LNCAP (cell line): Measurements from ENCODE around the gene NFIA.

Experiments used
- CTCF ChIP-seq: fragments of 450-650 bp; IDR thresholded peaks from 2 replicates; pipeline ENCODE4 v1.5.1; 2017; ENCODE audit warnings: mild to moderate bottlenecking

The NFIA gene

DNA sequence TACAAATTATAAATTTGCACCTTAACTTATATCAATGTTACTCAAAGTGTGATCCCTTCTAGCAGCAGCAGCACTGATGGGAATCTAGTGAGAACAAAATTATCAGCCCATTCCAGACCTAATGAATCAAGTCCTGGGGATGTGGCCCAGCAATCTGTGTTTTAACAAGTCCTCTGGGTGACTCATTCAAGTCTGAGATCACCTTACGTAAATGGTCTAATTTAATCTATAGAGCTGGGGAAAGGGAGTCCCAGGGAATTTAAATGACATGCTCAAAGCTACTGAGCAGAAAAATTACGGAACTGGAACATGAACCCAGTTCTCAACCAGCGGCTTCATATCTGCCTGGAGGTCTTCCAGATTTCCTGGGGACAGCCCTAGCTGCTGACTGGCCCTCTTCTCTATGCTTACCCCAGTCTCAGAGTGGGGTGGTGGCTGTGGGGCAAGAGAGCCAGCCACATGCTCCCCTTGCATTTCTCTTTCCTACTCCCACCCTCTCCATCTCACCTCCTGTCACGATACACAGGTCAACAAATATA, 422.6 kb downstream of the NFIA start:
- TF ChIP-seq CTCF, result no peak

DNA sequence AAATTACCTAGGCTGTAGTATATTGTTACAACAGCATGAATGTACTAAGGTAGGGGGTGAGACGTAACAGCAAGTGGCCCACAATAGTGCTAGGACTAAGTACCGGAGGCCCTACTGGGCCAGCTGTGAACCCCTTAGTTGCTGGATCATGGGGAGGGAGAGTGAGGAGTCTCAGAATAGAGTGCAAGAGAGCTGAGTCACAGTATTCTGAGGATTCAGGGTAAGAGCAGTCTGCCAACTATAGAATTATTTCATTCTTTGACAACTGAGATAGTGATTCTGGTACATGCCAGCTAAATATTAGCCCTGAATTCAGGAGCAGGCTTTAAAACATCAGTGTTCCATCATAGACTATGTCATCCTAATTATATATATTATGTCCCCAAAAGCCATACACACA, 423.9 kb downstream of the NFIA start:
- TF ChIP-seq CTCF, result no peak

GRCh38 chr1:61506944-61507500, 424.7 kb downstream of the NFIA start:
- no peak for TF ChIP-seq CTCF
